Effector memory CD8-positive, alpha-beta T cell (primary cell): ENCODE results near the gene PLCB2.

ENCODE experiments used
- ATAC-seq: fragments of 150-1000 bp; cut with Tn5 transposase; replicated peaks from 2 replicates; pipeline ENCODE4 v1.10.0; 2021; ENCODE audit warnings: mild to moderate bottlenecking, moderate library complexity
- DNase-seq, 3 experiments: peaks; one replicate each; pipeline ENCODE4 v3.0.0; 2021
- H3K27ac Mint-ChIP-seq, 2 donors: one replicate each; pipeline ENCODE4 v1.8.0; 2022; ENCODE audit warnings: mild to moderate bottlenecking in 2 of 2, mixed read lengths in 2 of 2, moderate library complexity in 2 of 2
- H3K27me3 Mint-ChIP-seq, 2 donors: one replicate each; pipeline ENCODE4 v1.8.0; 2022; ENCODE audit warnings: mixed read lengths in 2 of 2
- H3K36me3 Mint-ChIP-seq: one replicate; pipeline ENCODE4 v1.8.0; 2022; ENCODE audit warnings: mild to moderate bottlenecking, moderate library complexity, mixed read lengths; ENCODE audit not compliant: insufficient read depth
- H3K4me1 Mint-ChIP-seq, 2 donors: one replicate each; pipeline ENCODE4 v1.8.0; 2022; ENCODE audit warnings: low read depth in 2 of 2, mixed read lengths in 2 of 2
- H3K4me3 Mint-ChIP-seq, 2 donors: one replicate each; pipeline ENCODE4 v1.8.0; 2022; ENCODE audit warnings: mild to moderate bottlenecking in 2 of 2, mixed read lengths in 2 of 2, moderate library complexity in 2 of 2
- H3K9me3 Mint-ChIP-seq, 2 donors: one replicate each; pipeline ENCODE4 v1.8.0; 2022; ENCODE audit warnings: mixed read lengths in 2 of 2
- total RNA-seq, 9 experiments: gene quantifications; one replicate each; lab custom pipeline; 2026; lab: John Stamatoyannopoulos, UW

The PLCB2 gene
- total RNA-seq: 55.6 to 353 (median 155) reads per million in 9 experiments

DNA sequence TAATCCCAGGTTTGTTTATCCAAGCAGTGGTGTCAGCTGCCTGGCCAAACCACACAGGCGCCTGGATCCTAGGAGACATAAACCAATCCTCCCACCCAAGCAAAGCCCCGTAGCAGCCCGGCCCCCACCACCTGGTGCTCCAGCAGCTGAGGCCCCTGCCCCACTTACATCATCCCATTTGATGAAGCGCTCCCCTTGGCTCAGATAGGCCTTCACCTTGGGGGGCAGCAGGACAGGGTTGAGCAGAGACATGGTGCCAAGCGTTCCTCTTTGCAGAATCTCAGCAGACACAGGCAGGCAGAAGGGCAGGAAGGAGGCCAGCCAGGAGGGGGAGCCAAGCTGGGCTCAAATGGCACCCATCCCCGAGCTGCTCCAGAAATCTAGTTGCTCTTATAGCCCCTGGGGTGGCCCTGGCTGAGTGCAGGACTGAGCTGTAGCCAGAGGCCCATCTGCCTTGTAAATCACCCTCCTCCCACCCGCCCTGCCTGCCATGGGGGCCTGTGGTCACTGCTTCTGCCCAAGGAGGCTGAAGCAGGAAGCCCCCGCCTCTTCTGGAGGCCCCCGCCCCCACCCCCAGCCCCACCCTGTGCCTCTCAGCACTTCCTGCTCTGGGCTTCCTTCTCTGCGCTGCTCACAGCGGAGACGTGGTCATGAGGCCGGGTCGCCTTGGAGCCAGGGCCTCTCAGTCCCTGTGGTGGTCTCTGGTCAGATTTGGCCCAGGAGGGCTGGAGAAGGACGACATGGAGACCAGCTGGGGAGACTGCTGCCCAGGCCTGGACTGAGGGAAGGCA, at the start of gene PLCB2:
Gene PLCB2, minus strand, starts transcription at position 515 of the 791 bp plus-strand sequence. Its CDS starts 263 bp downstream, at position 252.
- no peaks in the 10 kb centered on the region for H3K9me3 Mint-ChIP-seq
- peak; percentile 78 for ATAC-seq
- peaks cover 10% of the 10 kb centered on the region for H3K36me3 Mint-ChIP-seq
- peak; percentile 59 to 74 (median 62) for DNase-seq
- peaks cover 50 to 52% of the 10 kb centered on the region in 2 donors for H3K4me1 Mint-ChIP-seq
- H3K27ac Mint-ChIP-seq: peak within 1 kb of the TSS; percentile 94 to 95
- H3K27me3 Mint-ChIP-seq: no peaks in the 10 kb centered on the region
- H3K4me3 Mint-ChIP-seq: peak within 1 kb of the TSS; percentile 98 to 99

DNA sequence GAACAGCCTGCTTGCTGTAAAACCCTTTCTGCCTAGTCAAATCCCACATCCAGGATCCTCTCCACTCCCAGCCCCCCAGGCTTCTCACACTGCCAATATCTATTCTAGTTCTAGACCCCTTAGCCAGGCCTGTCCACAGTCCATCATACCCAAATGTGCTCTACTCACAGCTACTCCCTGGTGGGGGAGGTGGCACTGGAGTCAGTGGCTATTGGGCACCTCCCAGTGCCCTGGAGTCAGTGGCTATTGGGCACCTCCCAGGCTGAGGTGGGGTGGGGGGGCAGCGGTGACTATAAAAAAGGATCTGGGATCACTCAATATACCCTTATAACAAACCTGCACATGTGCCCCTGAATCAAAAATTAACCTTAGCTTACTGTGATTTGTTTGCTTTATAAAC, 49.5 kb upstream of the PLCB2 start:
- peaks cover 4 to 21% of the 10 kb centered on the region in 2 donors for H3K27me3 Mint-ChIP-seq
- peaks cover 3% of the 10 kb centered on the region for H3K36me3 Mint-ChIP-seq
- H3K9me3 Mint-ChIP-seq: no peaks in the 10 kb centered on the region
- H3K4me1 Mint-ChIP-seq: peaks cover 8 to 12% of the 10 kb centered on the region in 2 donors
- peak overlapping the region; percentile 81 to 88 for H3K4me3 Mint-ChIP-seq
- H3K27ac Mint-ChIP-seq: no peak overlapping the region
- DNase-seq: no peak
- no peak for ATAC-seq

GRCh38 chr15:40355976-40356585, 48.3 kb upstream of the PLCB2 start:
- Mint-ChIP-seq H3K4me1 (peaks cover 8 to 9% of the 10 kb centered on the region in 2 donors), H3K36me3 (peaks cover 3% of the 10 kb centered on the region), H3K27ac (no peak overlapping the region), H3K4me3 (no peak overlapping the region), H3K27me3 (peaks cover 4 to 21% of the 10 kb centered on the region in 2 donors), H3K9me3 (no peaks in the 10 kb centered on the region)
- ATAC-seq: no peak
- no peak for DNase-seq

- Mint-ChIP-seq H3K9me3 (no peaks in the 10 kb centered on the region), H3K27ac (no peak overlapping the region), H3K4me1 (peaks cover 8 to 9% of the 10 kb centered on the region in 2 donors), H3K4me3 (no peak overlapping the region), H3K27me3 (peaks cover 4 to 21% of the 10 kb centered on the region in 2 donors), H3K36me3 (peaks cover 3% of the 10 kb centered on the region)
- no peak for DNase-seq
- no peak for ATAC-seq
These were observed 46.9 kb upstream of the PLCB2 start for GRCh38 chr15:40354408-40355171.

DNA sequence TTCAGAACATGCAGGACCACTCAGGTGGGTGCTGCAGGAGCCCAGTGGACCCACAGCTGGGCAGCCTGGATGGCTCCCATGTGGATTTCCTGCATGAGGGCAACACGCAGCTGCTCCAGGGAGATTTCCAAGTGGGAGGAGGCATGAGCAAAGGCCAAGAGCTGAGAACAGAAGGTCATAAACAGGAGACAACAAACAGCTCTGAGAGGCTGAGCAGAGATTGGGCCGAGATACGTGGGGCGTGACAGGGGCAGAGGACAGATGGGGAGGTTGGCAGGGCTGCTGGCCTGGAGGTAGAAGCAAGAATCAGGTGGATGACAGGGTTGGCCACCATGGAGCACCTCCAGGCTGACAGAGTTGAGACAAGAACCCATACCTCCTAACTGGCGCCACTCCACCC, 46.0 kb upstream of the PLCB2 start:
- peaks cover 3 to 4% of the 10 kb centered on the region in 2 donors for H3K4me1 Mint-ChIP-seq
- H3K9me3 Mint-ChIP-seq: no peaks in the 10 kb centered on the region
- H3K4me3 Mint-ChIP-seq: no peak overlapping the region
- DNase-seq (no peak), ATAC-seq (no peak)
- H3K27ac Mint-ChIP-seq: peak overlapping the region in 1 of 2 donors; percentile 84
- no peaks in the 10 kb centered on the region for H3K36me3 Mint-ChIP-seq
- peaks cover 4 to 21% of the 10 kb centered on the region in 2 donors for H3K27me3 Mint-ChIP-seq

DNA sequence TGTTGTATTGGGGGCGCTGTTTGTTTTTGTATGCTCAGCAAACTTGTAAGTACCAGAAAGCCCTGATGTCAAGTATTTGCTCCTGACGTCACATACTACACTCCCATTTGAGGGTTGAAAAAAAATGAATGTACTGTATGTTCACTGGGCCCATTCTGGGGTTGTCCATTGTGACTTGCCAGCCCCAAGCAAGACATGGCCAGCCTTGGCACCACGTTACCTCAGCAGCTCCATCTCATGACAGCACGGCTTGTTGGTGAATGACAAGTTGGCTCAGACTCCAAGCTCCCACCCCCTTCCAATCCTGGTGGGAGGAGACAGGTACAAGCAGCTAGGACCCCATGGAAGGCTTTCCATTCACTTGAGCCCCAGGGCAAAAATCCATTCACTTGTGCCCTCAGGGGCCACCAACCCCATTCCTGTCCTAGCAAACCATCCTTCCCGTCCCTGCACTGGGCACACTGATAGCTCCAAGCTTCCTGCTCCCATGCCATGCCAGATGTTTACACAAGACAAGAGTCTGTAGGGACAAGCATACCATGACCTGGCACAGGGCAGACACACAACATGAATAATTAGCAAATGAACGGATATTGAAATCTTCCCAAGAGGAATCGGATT, 44.7 kb upstream of the PLCB2 start:
- H3K36me3 Mint-ChIP-seq: no peaks in the 10 kb centered on the region
- no peak overlapping the region for H3K27ac Mint-ChIP-seq
- no peaks in the 10 kb centered on the region for H3K4me1 Mint-ChIP-seq
- DNase-seq: no peak
- H3K4me3 Mint-ChIP-seq: no peak overlapping the region
- H3K27me3 Mint-ChIP-seq: peaks cover 4 to 21% of the 10 kb centered on the region in 2 donors
- H3K9me3 Mint-ChIP-seq: no peaks in the 10 kb centered on the region
- no peak for ATAC-seq

GRCh38 chr15:40349163-40349562, 41.4 kb upstream of the PLCB2 start:
- no peak overlapping the region for H3K4me3 Mint-ChIP-seq
- peaks cover 0 to 2% of the 10 kb centered on the region in 2 donors for H3K4me1 Mint-ChIP-seq
- ATAC-seq: no peak
- no peaks in the 10 kb centered on the region for H3K9me3 Mint-ChIP-seq
- H3K27me3 Mint-ChIP-seq: peaks cover 3 to 4% of the 10 kb centered on the region in 2 donors
- H3K27ac Mint-ChIP-seq: no peak overlapping the region
- no peaks in the 10 kb centered on the region for H3K36me3 Mint-ChIP-seq
- no peak for DNase-seq

GRCh38 chr15:40348474-40348870, 40.7 kb upstream of the PLCB2 start:
- Mint-ChIP-seq H3K36me3 (no peaks in the 10 kb centered on the region), H3K27ac (peak overlapping the region in 1 of 2 donors; percentile 6), H3K4me3 (no peak overlapping the region), H3K9me3 (no peaks in the 10 kb centered on the region), H3K4me1 (peaks cover 0 to 2% of the 10 kb centered on the region in 2 donors), H3K27me3 (peaks cover 0 to 1% of the 10 kb centered on the region in 2 donors)
- ATAC-seq (no peak), DNase-seq (no peak)

DNA sequence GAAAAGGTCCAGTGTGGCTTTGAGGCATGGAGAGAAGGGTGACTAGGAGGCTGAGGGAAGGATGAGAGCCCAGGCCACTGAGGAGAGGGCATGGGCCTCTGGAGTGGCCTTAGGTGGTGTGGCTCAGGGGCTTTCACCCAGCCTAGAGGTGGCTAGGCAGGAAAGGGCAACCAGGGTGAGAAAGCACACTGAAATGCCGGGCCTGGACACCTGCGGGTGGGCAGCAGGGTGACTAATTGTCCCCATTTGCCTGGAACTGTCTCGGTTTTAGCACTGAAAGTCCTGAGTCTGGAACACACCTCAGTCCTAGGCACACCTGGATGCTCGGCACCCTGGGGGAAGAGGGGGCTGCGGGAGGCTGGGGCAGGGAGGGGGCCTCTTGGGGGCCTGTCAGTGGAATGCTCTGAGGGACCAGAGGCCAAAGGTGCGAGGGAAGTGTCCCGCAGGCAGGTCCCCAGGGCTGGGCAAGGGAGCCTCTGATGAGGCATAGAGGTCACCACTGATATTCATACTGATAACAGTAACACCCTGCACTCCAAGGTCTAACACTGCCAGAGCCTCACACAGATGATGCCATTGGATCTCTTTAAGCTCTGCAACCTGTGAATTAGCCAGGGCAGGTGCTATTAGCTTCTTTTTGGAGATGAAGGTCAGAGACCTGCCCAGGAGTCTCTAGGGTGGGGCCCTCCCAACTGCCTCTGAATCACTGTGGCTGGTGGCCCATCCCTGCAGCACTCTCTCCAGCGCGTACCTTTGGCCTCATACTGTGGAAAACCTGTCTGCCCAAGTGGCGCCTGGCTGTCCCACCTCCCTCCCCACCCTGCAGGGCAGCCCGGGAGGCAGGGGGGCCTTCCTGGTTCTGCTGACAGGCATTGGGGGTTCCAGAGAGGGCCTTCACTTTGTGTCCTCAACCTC, 40.1 kb upstream of the PLCB2 start:
- H3K27me3 Mint-ChIP-seq: no peaks in the 10 kb centered on the region
- H3K9me3 Mint-ChIP-seq: no peaks in the 10 kb centered on the region
- ATAC-seq (no peak), DNase-seq (no peak)
- H3K36me3 Mint-ChIP-seq: no peaks in the 10 kb centered on the region
- H3K27ac Mint-ChIP-seq: no peak overlapping the region
- peaks cover 0 to 2% of the 10 kb centered on the region in 2 donors for H3K4me1 Mint-ChIP-seq
- H3K4me3 Mint-ChIP-seq: no peak overlapping the region

- Mint-ChIP-seq H3K27ac (no peak overlapping the region), H3K9me3 (no peaks in the 10 kb centered on the region), H3K36me3 (no peaks in the 10 kb centered on the region), H3K4me1 (peaks cover 0 to 2% of the 10 kb centered on the region in 2 donors), H3K27me3 (no peaks in the 10 kb centered on the region), H3K4me3 (no peak overlapping the region)
- DNase-seq (no peak), ATAC-seq (no peak)
These were observed 39.1 kb upstream of the PLCB2 start for GRCh38 chr15:40346579-40347558.

DNA sequence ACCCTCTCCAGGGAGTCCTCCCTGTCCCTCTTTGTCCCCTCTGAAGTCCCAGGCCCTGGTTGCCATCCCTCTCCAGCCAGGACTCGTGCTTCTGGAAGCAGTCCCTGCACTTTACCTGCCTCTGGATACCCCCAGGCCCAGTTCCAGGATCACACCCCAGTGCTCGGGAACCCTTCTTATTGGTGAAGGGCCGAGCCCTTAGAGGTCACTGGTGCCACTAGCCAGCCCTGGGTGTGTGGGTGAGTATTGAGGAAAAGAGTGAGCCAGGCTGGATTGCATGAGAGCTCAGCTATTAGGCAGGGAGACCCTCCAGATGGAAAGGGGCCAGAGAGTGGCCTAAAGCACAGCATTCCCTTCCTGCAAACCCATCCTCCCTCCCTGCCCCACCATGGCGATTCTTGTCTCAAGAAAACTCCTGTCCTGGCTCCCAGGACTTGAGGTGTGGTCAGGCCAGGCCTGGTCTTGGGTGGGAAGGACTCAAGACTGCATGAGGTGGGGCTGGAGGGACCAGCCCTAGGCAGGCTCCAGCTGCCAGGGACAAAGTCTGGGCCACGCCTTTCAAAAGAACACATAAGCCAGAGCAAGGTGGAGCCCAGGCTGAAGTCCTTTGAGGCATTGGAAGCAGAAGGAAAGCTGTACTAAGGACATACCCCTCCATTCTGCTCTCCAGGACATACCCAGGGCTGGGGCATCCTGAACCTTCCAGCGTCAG, 38.3 kb upstream of the PLCB2 start:
- H3K27me3 Mint-ChIP-seq: no peaks in the 10 kb centered on the region
- H3K4me3 Mint-ChIP-seq: no peak overlapping the region
- no peak overlapping the region for H3K27ac Mint-ChIP-seq
- H3K4me1 Mint-ChIP-seq: peaks cover 0 to 2% of the 10 kb centered on the region in 2 donors
- no peaks in the 10 kb centered on the region for H3K36me3 Mint-ChIP-seq
- no peaks in the 10 kb centered on the region for H3K9me3 Mint-ChIP-seq
- no peak for DNase-seq
- no peak for ATAC-seq
